Measurements from ENCODE around the gene TNFRSF1B. TPM values are rescaled to one million over a fixed set of nuclear protein-coding genes. Genes with fewer than 3 reads are reported as not detected.

Gene TNFRSF1B
- total RNA-seq, 2 donors from 2014 or later: 18.6 to 28.3 TPM

- intact Hi-C loops (cut with DNase I, micrococcal nuclease): no loop called here
- no peak for DNase-seq
- ATAC-seq: peak; percentile 16
These were observed 3.5 kb downstream of the TNFRSF1B start for GRCh38 chr1:12170263-12170671.

GRCh38 chr1:12171206-12172041, 4.6 kb downstream of the TNFRSF1B start:
- DNase-seq (no peak), ATAC-seq (no peak)
- intact Hi-C loops (cut with DNase I, micrococcal nuclease): no loop called here

GRCh38 chr1:12172042-12172851, 5.5 kb downstream of the TNFRSF1B start:
- DNase-seq: no peak
- ATAC-seq: no peak
- intact Hi-C loops (cut with DNase I, micrococcal nuclease): no loop called here

GRCh38 chr1:12173041-12173509, 6.3 kb downstream of the TNFRSF1B start:
- ATAC-seq (no peak), DNase-seq (no peak)
- intact Hi-C loops (cut with DNase I, micrococcal nuclease): no loop called here

- DNase-seq (peak; percentile 68 to 71), ATAC-seq (peak; percentile 24)
- intact Hi-C loops (cut with DNase I, micrococcal nuclease): no loop called here
These were observed 6.9 kb downstream of the TNFRSF1B start for GRCh38 chr1:12173631-12174121.

- ATAC-seq (no peak), DNase-seq (peak; percentile 55 to 56)
- intact Hi-C loops (cut with DNase I, micrococcal nuclease): no loop called here
These were observed 8.4 kb downstream of the TNFRSF1B start for GRCh38 chr1:12174924-12175810.

GRCh38 chr1:12176298-12177118, 9.7 kb downstream of the TNFRSF1B start:
- no peak for DNase-seq
- intact Hi-C loops (cut with DNase I, micrococcal nuclease): no loop called here
- no peak for ATAC-seq

- intact Hi-C loops (cut with DNase I, micrococcal nuclease): no loop called here
- DNase-seq (no peak), ATAC-seq (no peak)
These were observed 10.6 kb downstream of the TNFRSF1B start for GRCh38 chr1:12177156-12177998.

- DNase-seq: peak in 1 of 2 donors; percentile 72
These were observed 11.2 kb downstream of the TNFRSF1B start for GRCh38 chr1:12177999-12178441.

GRCh38 chr1:12178511-12178910, 11.7 kb downstream of the TNFRSF1B start:
- intact Hi-C loops (cut with DNase I, micrococcal nuclease): no loop called here
- ATAC-seq: no peak
- DNase-seq: no peak

More at GRCh38 chr1:12177999-12178441, 11.2 kb downstream of the TNFRSF1B start:
- peak; percentile 22 for ATAC-seq
- intact Hi-C loops (cut with DNase I, micrococcal nuclease): no loop called here

- intact Hi-C loops (cut with DNase I, micrococcal nuclease): no loop called here
- no peak for DNase-seq
- ATAC-seq: no peak
These were observed 12.3 kb downstream of the TNFRSF1B start for GRCh38 chr1:12179111-12179519.

GRCh38 chr1:12179676-12180075, 12.9 kb downstream of the TNFRSF1B start:
- intact Hi-C loops (cut with DNase I, micrococcal nuclease): no loop called here
- DNase-seq: no peak
- ATAC-seq: no peak

GRCh38 chr1:12180315-12180714, 13.5 kb downstream of the TNFRSF1B start:
- intact Hi-C loops (cut with DNase I, micrococcal nuclease): no loop called here
- peak; percentile 45 to 67 for DNase-seq
- ATAC-seq: no peak

- intact Hi-C loops (cut with DNase I, micrococcal nuclease): no loop called here
- DNase-seq (no peak), ATAC-seq (no peak)
These were observed 14.1 kb downstream of the TNFRSF1B start for GRCh38 chr1:12180903-12181302.

GRCh38 chr1:12181568-12181967, 14.8 kb downstream of the TNFRSF1B start:
- DNase-seq (no peak), ATAC-seq (no peak)
- intact Hi-C loops (cut with DNase I, micrococcal nuclease): no loop called here

- ATAC-seq: no peak
- intact Hi-C loops (cut with DNase I, micrococcal nuclease): no loop called here
These were observed 15.7 kb downstream of the TNFRSF1B start for GRCh38 chr1:12182410-12182984.

More at GRCh38 chr1:12182410-12182984, 15.7 kb downstream of the TNFRSF1B start:
- DNase-seq: no peak

All from left colon (tissue), 2 donors.